ENCODE measurements around the gene RAPGEF2. TPM values are rescaled to one million over a fixed set of nuclear protein-coding genes. Genes with fewer than 3 reads are reported as not detected.

RAPGEF2 gene
- total and polyA plus RNA-seq, 2 experiments from 2014 or later, result 10.2 to 63.1 TPM

DNA sequence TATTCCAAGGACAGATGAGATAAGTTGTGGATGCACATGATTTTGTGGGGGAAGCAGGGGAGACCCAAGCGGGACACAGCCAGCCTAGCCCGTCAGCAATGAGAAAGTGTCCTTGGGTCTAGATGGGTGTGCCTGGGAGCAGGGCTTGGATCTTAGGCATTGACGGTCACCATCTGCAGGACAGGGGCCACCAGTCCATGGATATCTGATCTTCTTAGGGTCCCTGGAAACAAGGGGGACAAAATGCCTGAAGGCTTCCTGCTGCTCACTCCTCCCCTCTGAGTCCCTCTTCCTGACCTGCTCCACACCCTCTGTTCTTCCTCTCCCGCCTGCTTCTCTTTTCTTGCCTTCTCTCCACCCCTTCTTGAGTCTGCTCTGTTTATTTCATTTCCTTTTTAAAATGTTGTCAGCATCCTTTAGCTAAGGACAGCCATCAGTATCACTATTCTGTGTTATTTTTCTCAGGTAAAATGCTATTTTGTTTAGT, 298.4 kb downstream of the RAPGEF2 start:
- Mint-ChIP-seq H3K36me3 (ENCODE audit: low read depth) (no peaks in the 10 kb centered on the region), H3K4me3 (no peak overlapping the region), H3K27me3 (ENCODE audit: insufficient read depth, low read depth, poor library complexity) (peaks cover 5% of the 10 kb centered on the region), H3K4me1 (no peaks in the 10 kb centered on the region; the same call in 2 of the 3 replicates), H3K27ac (no peak overlapping the region), H3K9me3 (no peaks in the 10 kb centered on the region; the same call in 2 of the 3 replicates)
- H3K9me2 ChIP-seq (ENCODE audit: insufficient read depth), result peaks cover 3% of the 10 kb centered on the region; the same call in 1 of the 2 replicates
- H3K27me3 ChIP-seq (ENCODE audit: insufficient read depth), result no peaks in the 10 kb centered on the region
- no peak overlapping the region for H3K27ac ChIP-seq (ENCODE audit: low read depth)
- no peak overlapping the region for H2AFZ ChIP-seq
- TF ChIP-seq EZH2 (IDR thresholded peaks at IDR 0.05; ENCODE audit: low read depth, unreplicated experiment), result no peak
- no peak for TF ChIP-seq ZNF331 (CRISPR knock-in tag; IDR thresholded peaks at IDR 0.05; ENCODE audit: low read depth)
- TF ChIP-seq POLR2AphosphoS5 (IDR thresholded peaks at IDR 0.05; ENCODE audit: low read depth), result no peak
- TF ChIP-seq, protein P1, sequence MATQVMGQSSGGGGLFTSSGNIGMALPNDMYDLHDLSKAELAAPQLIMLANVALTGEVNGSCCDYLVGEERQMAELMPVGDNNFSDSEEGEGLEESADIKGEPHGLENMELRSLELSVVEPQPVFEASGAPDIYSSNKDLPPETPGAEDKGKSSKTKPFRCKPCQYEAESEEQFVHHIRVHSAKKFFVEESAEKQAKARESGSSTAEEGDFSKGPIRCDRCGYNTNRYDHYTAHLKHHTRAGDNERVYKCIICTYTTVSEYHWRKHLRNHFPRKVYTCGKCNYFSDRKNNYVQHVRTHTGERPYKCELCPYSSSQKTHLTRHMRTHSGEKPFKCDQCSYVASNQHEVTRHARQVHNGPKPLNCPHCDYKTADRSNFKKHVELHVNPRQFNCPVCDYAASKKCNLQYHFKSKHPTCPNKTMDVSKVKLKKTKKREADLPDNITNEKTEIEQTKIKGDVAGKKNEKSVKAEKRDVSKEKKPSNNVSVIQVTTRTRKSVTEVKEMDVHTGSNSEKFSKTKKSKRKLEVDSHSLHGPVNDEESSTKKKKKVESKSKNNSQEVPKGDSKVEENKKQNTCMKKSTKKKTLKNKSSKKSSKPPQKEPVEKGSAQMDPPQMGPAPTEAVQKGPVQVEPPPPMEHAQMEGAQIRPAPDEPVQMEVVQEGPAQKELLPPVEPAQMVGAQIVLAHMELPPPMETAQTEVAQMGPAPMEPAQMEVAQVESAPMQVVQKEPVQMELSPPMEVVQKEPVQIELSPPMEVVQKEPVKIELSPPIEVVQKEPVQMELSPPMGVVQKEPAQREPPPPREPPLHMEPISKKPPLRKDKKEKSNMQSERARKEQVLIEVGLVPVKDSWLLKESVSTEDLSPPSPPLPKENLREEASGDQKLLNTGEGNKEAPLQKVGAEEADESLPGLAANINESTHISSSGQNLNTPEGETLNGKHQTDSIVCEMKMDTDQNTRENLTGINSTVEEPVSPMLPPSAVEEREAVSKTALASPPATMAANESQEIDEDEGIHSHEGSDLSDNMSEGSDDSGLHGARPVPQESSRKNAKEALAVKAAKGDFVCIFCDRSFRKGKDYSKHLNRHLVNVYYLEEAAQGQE (IDR thresholded peaks at IDR 0.05; ENCODE audit: unreplicated experiment), result no peak
- TF ChIP-seq, protein P2, sequence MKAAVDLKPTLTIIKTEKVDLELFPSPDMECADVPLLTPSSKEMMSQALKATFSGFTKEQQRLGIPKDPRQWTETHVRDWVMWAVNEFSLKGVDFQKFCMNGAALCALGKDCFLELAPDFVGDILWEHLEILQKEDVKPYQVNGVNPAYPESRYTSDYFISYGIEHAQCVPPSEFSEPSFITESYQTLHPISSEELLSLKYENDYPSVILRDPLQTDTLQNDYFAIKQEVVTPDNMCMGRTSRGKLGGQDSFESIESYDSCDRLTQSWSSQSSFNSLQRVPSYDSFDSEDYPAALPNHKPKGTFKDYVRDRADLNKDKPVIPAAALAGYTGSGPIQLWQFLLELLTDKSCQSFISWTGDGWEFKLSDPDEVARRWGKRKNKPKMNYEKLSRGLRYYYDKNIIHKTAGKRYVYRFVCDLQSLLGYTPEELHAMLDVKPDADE (IDR thresholded peaks at IDR 0.05), result no peak
- TF ChIP-seq CREB1 (CRISPR knock-in tag; IDR thresholded peaks at IDR 0.05; ENCODE audit: low read depth), result no peak
- no peak for TF ChIP-seq STAT1 (IDR thresholded peaks at IDR 0.05; ENCODE audit: unreplicated experiment)
- TF ChIP-seq JUNB (IDR thresholded peaks at IDR 0.05; ENCODE audit: unreplicated experiment), result no peak
- no peaks in the 10 kb centered on the region for H3K36me3 ChIP-seq (ENCODE audit: insufficient read depth)
- no peak for DNase-seq (ENCODE audit: low spot score)
- H3K4me3 ChIP-seq, result no peak overlapping the region
- no peak overlapping the region for H3K4me2 ChIP-seq
- H4K20me1 ChIP-seq (replicated peaks; ENCODE audit: insufficient read depth), result no peaks in the 10 kb centered on the region
- H3F3A ChIP-seq (replicated peaks; ENCODE audit: low read depth), result no peaks in the 10 kb centered on the region
- no peak for ATAC-seq
- H3K4me1 ChIP-seq (ENCODE audit: insufficient read depth), result no peaks in the 10 kb centered on the region
- no peaks in the 10 kb centered on the region for H3K79me2 ChIP-seq (replicated peaks; ENCODE audit: insufficient read depth)

DNA sequence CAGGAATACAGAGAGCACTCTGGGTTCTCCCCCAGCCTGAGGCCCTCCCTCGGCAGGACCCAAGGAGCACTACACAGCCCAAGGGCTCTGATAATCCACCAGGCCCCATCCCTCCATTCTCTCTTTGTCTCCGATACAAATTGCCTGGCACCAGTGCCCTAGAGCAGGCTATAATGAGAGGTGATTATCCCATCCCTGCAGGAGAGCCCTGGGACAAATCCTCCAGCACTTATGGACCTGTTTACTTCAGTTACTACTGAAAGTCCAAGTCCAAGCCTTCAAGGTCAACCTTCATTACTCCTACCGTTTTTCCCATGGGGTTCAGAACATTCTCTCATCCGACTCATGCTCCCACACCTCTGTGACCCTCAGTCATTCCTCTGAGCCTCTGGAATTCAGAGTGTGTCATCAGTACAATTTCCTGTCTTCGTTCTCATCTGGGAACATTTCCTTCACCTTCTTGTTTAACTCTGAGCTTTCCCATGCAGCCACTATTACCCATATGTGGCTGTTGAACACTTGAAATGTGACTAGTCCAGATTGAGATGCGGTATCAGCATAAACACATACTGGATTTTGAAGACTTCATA, 299.0 kb downstream of the RAPGEF2 start:
- Mint-ChIP-seq H3K27me3 (ENCODE audit: insufficient read depth, low read depth, poor library complexity) (peaks cover 5% of the 10 kb centered on the region), H3K9me3 (no peaks in the 10 kb centered on the region; the same call in 2 of the 3 replicates), H3K4me1 (no peaks in the 10 kb centered on the region; the same call in 2 of the 3 replicates), H3K27ac (no peak overlapping the region), H3K36me3 (ENCODE audit: low read depth) (no peaks in the 10 kb centered on the region), H3K4me3 (no peak overlapping the region)
- Histone ChIP-seq H3K4me2 (no peak overlapping the region), H3K27me3 (ENCODE audit: insufficient read depth) (no peaks in the 10 kb centered on the region), H3K27ac (ENCODE audit: low read depth) (no peak overlapping the region), H4K20me1 (replicated peaks; ENCODE audit: insufficient read depth) (no peaks in the 10 kb centered on the region), H3K4me3 (no peak overlapping the region), H3K79me2 (replicated peaks; ENCODE audit: insufficient read depth) (no peaks in the 10 kb centered on the region), H3F3A (replicated peaks; ENCODE audit: low read depth) (no peaks in the 10 kb centered on the region), H2AFZ (no peak overlapping the region), H3K9me2 (ENCODE audit: insufficient read depth) (peaks cover 3% of the 10 kb centered on the region; the same call in 1 of the 2 replicates), H3K4me1 (ENCODE audit: insufficient read depth) (no peaks in the 10 kb centered on the region), H3K36me3 (ENCODE audit: insufficient read depth) (no peaks in the 10 kb centered on the region)
- DNase-seq (ENCODE audit: low spot score) (no peak), ATAC-seq (no peak)
- TF ChIP-seq ZNF114 (CRISPR knock-in tag; IDR thresholded peaks at IDR 0.05), result no peak
- TF ChIP-seq NANOG (IDR thresholded peaks at IDR 0.05; ENCODE audit: borderline replicate concordance), result no peak
- no peak for TF ChIP-seq EZH2 (IDR thresholded peaks at IDR 0.05; ENCODE audit: low read depth, unreplicated experiment)
- TF ChIP-seq, protein P2 (IDR thresholded peaks at IDR 0.05), result no peak
- no peak for TF ChIP-seq CREB1 (CRISPR knock-in tag; IDR thresholded peaks at IDR 0.05; ENCODE audit: low read depth)
- no peak for TF ChIP-seq JUNB (IDR thresholded peaks at IDR 0.05; ENCODE audit: unreplicated experiment)
- TF ChIP-seq EZH2phosphoT487 (IDR thresholded peaks at IDR 0.05; ENCODE audit: unreplicated experiment), result no peak
- TF ChIP-seq ZNF331 (CRISPR knock-in tag; IDR thresholded peaks at IDR 0.05; ENCODE audit: low read depth), result no peak
- TF ChIP-seq, protein P3, sequence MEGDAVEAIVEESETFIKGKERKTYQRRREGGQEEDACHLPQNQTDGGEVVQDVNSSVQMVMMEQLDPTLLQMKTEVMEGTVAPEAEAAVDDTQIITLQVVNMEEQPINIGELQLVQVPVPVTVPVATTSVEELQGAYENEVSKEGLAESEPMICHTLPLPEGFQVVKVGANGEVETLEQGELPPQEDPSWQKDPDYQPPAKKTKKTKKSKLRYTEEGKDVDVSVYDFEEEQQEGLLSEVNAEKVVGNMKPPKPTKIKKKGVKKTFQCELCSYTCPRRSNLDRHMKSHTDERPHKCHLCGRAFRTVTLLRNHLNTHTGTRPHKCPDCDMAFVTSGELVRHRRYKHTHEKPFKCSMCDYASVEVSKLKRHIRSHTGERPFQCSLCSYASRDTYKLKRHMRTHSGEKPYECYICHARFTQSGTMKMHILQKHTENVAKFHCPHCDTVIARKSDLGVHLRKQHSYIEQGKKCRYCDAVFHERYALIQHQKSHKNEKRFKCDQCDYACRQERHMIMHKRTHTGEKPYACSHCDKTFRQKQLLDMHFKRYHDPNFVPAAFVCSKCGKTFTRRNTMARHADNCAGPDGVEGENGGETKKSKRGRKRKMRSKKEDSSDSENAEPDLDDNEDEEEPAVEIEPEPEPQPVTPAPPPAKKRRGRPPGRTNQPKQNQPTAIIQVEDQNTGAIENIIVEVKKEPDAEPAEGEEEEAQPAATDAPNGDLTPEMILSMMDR (conservative IDR thresholded peaks at IDR 0.05; ENCODE audit: low read depth in 2 of 2), result no peak
